K562 (cell line): ENCODE data around the gene HACE1. TPM values are rescaled to one million over a fixed set of nuclear protein-coding genes. Genes with fewer than 3 reads are reported as not detected.
"Not testable (repeated sequence)": the region's sequence is repeated elsewhere in the genome, so short reads cannot be mapped to it uniquely, and the experiment has no call there.

Experiments used
- ATAC-seq: fragments of 200-7000 bp; cut with Tn5 transposase; 3 replicates; pipeline ENCODE4 v1.9.1; 2020; ENCODE audit warnings: moderate library complexity
- BruUV-seq: library from RNA; stranded (reverse); fragments of 400-500 nt; replicated peaks from 2 replicates; lab custom pipeline; 2021; lab: Mats Ljungman, UMichigan
- CTCF ChIA-PET: fragments of 300-600 bp; formaldehyde crosslinking; extraction: SDS; loops from one replicate; lab custom pipeline; 2021; ENCODE audit warnings: low intra/inter-chr PET ratio; lab: Yijun Ruan, JAX
- POLR2A ChIA-PET: fragments of 300-600, 350-650 bp; sonication (Branson Sonifier 250); formaldehyde crosslinking; extraction: SDS; loops from one replicate; lab custom pipeline; 2021; ENCODE audit warnings: antibody characterized with exemption, inconsistent platforms; lab: Yijun Ruan, JAX
- DNase-seq, 4 experiments: peaks; one replicate each; pipeline versions ENCODE4 v3.0.0 to v3.0.0-alpha.2; 2011 to 2018; ENCODE audit warnings: low spot score in 3 of 4, mixed read lengths in 3 of 4; ENCODE audit errors: extremely low read depth in 1 of 4
- FAIRE-seq: peaks from 2 replicates; lab custom pipeline; 2011; peaks lifted over from hg19 to GRCh38; lab: Jason Lieb, UNC
- H2AFZ ChIP-seq: 2 replicates; pipeline ENCODE4 v1.6.0; 2011; ENCODE audit warnings: low read depth, low read length, control low read depth, inconsistent platforms
- H3K27ac ChIP-seq: fragments of 200-600 bp; 3 replicates; pipeline ENCODE4 v1.8.0; 2011; ENCODE audit warnings: low read depth, mild to moderate bottlenecking, control low read depth, inconsistent platforms, low read length, moderate library complexity, mixed read lengths; ENCODE audit errors: extremely low read depth
- H3K27me3 ChIP-seq, 2 experiments: fragments of 300-600 bp in 1 of 2; 2 replicates in 1 of 2; 3 replicates in 1 of 2; pipeline versions ENCODE4 v1.6.0 to v1.8.0; 2011; ENCODE audit warnings: inconsistent platforms in 2 of 2, low read length in 2 of 2, mild to moderate bottlenecking in 1 of 2, mixed read lengths in 1 of 2, moderate library complexity in 1 of 2; ENCODE audit not compliant: control insufficient read depth in 2 of 2, insufficient read depth in 2 of 2
- H3K36me3 ChIP-seq: fragments of 300-600 bp; 3 replicates; pipeline ENCODE4 v1.8.0; 2011; ENCODE audit warnings: mild to moderate bottlenecking, low read length, inconsistent platforms; ENCODE audit not compliant: control insufficient read depth, insufficient read depth
- H3K4me1 ChIP-seq, 2 experiments: fragments of 200-600 bp in 1 of 2; replicated peaks in 1 of 2; 2 replicates in 1 of 2; 3 replicates in 1 of 2; pipeline versions ENCODE4 v1.5.1 to v1.8.0; 2011; ENCODE audit warnings: inconsistent platforms in 2 of 2, low read length in 2 of 2, mild to moderate bottlenecking in 1 of 2, mixed read lengths in 1 of 2, moderate library complexity in 1 of 2; ENCODE audit not compliant: control insufficient read depth in 2 of 2, insufficient read depth in 2 of 2
- H3K4me2 ChIP-seq: 2 replicates; pipeline ENCODE4 v1.6.1; 2011; ENCODE audit warnings: low read length, control low read depth, inconsistent platforms, mixed read lengths; ENCODE audit not compliant: insufficient read depth
- H3K4me3 ChIP-seq: fragments of 200-600 bp; sonication (generic), shearing (Covaris generic); 2 replicates; pipeline ENCODE4 v1.5.1; 2016; ENCODE audit warnings: control low read depth, inconsistent platforms
- H3K79me2 ChIP-seq: fragments of 200-600 bp; 3 replicates; pipeline ENCODE4 v1.8.0; 2011; ENCODE audit warnings: low read length, inconsistent platforms; ENCODE audit not compliant: control insufficient read depth, insufficient read depth
- H3K9ac ChIP-seq, 2 experiments: 2 replicates each; pipeline versions ENCODE4 v1.6.0 to v1.6.1; 2011; ENCODE audit warnings: low read depth in 2 of 2, low read length in 2 of 2, control low read depth in 1 of 2, inconsistent platforms in 1 of 2, mild to moderate bottlenecking in 1 of 2, mixed read lengths in 1 of 2; ENCODE audit not compliant: insufficient read depth in 1 of 2
- H3K9me1 ChIP-seq: one replicate; pipeline ENCODE4 v1.6.0; 2011; ENCODE audit warnings: inconsistent platforms, mild to moderate bottlenecking, low read length, moderate library complexity; ENCODE audit not compliant: control insufficient read depth, insufficient read depth
- H3K9me3 ChIP-seq: replicated peaks from 2 replicates; pipeline ENCODE4 v1.5.1; 2011; ENCODE audit warnings: low read depth, low read length, inconsistent platforms; ENCODE audit not compliant: control insufficient read depth, insufficient read depth
- H4K20me1 ChIP-seq: replicated peaks from 2 replicates; pipeline ENCODE4 v1.6.1; 2011; ENCODE audit warnings: low read length, inconsistent platforms, mixed read lengths; ENCODE audit not compliant: control insufficient read depth, insufficient read depth
- ATF7 ChIP-seq: fragments of 450-650 bp; IDR thresholded peaks from 2 replicates; pipeline ENCODE4 v1.7.1; 2014; ENCODE audit warnings: mild to moderate bottlenecking, moderate library complexity
- GTF3C2 ChIP-seq: IDR thresholded peaks from 3 replicates; pipeline ENCODE4 v1.6.1; 2011; ENCODE audit warnings: borderline replicate concordance, mild to moderate bottlenecking, moderate library complexity; ENCODE audit not compliant: insufficient read length; ENCODE audit errors: extremely low read depth
- HDAC8 ChIP-seq: fragments of 450-650 bp; IDR thresholded peaks from 2 replicates; pipeline ENCODE4 v1.6.1; 2016; ENCODE audit warnings: mild to moderate bottlenecking, missing genetic modification characterization, moderate library complexity, missing compliant biosample characterization
- LARP7 ChIP-seq: fragments of 450-650 bp; IDR thresholded peaks from 2 replicates; pipeline ENCODE4 v1.6.1; 2016
- MTA3 ChIP-seq: fragments of 450-650 bp; formaldehyde crosslinking; IDR thresholded peaks from 2 replicates; pipeline ENCODE4 v1.6.1; 2017; ENCODE audit warnings: mild to moderate bottlenecking, borderline replicate concordance
- ZNF146 ChIP-seq: IDR thresholded peaks from one replicate; pipeline ENCODE4 v1.6.1; 2018; ENCODE audit warnings: missing compliant biosample characterization; ENCODE audit not compliant: unreplicated experiment
- ZNF174 ChIP-seq: fragments of 250-450 bp; sonication (Bioruptor Pico); IDR thresholded peaks from 2 replicates; pipeline ENCODE4 v1.4.0; 2020; ENCODE audit warnings: mild to moderate bottlenecking
- ZNF280B ChIP-seq: fragments of 250-450 bp; sonication (Bioruptor Pico); IDR thresholded peaks from 2 replicates; pipeline ENCODE4 v1.5.1; 2021; ENCODE audit warnings: mild to moderate bottlenecking
- ZNF398 ChIP-seq: fragments of 250-450 bp; sonication (Bioruptor Pico); IDR thresholded peaks from 2 replicates; pipeline ENCODE4 v1.8.0; 2021; ENCODE audit warnings: moderate library complexity, mild to moderate bottlenecking, inconsistent platforms
- WGBS: fragments of 100-300 bp; shearing (Covaris generic); methylation state at CpG from one replicate; pipeline ENCODE4 v1.1.6; 2016; ENCODE audit warnings: low coverage, mixed read lengths; ENCODE audit not compliant: insufficient coverage; ENCODE audit errors: missing lambda C conversion rate; 5-methylcytosine and 5-hydroxymethylcytosine counted together
- in situ Hi-C: fragments of 300-500 bp; cut with MboI; formaldehyde crosslinking; loops from 4 replicates; pipeline ENCODE4 v1.15.0; 2018; ENCODE audit warnings: inconsistent platforms, mixed read lengths
- intact Hi-C: fragments of 100-400 bp; cut with micrococcal nuclease; formaldehyde crosslinking; loops from 2 replicates; pipeline ENCODE4 v1.14.2; 2022
- polyA plus RNA-seq, 8 experiments: library from polyadenylated mRNA; depleted of rRNA in 4 of 8; stranded (reverse) in 5 of 8; unstranded in 3 of 8; fragments of >200 nt; fragmentation: Nextera tagmentation in 2 of 8; fragmentation: Illumina TruSeq in 1 of 8; extraction: Ambion mirVana in 2 of 8; extraction: Trizol in 1 of 8; gene quantifications; 2 replicates each; pipeline versions ENCODE4 v1.2.1 to v1.2.3, GENCODE V29; 2011 to 2014; ENCODE audit warnings: inconsistent platforms in 1 of 8, missing spikeins in 1 of 8
- total RNA-seq, 7 experiments: library from RNA; depleted of rRNA in 6 of 7; stranded (reverse); fragments of >200 nt in 6 of 7; fragmentation: Illumina TruSeq in 2 of 7; extraction: Trizol in 2 of 7; gene quantifications; 2 replicates each; pipeline versions ENCODE4 v1.2.1 to v1.2.3, GENCODE V29; 2011 to 2021; ENCODE audit warnings: low replicate concordance in 1 of 7

Gene HACE1
- total and polyA plus RNA-seq, 9 of the 15 experiments (the other 6 are each of a cell fraction or from before 2014, with no cell fraction given) = 3.6 to 19.9 (median 9.1) TPM

GRCh38 chr6:104805335-104805734 lies 54.4 kb downstream of the HACE1 start:
- H3K27me3 ChIP-seq, H3K4me2 ChIP-seq, CTCF ChIA-PET, H3K36me3 ChIP-seq, BruUV-seq, in situ Hi-C loops, H3K9me3 ChIP-seq, H3K27ac ChIP-seq, ATAC-seq, H3K4me3 ChIP-seq, DNase-seq, FAIRE-seq, H4K20me1 ChIP-seq, H3K4me1 ChIP-seq, H3K9me1 ChIP-seq, POLR2A ChIA-PET, intact Hi-C loops, H3K9ac ChIP-seq, H3K79me2 ChIP-seq, H2AFZ ChIP-seq: not testable (repeated sequence)
- 97% methylated on average over 4 of the region's 4 CpGs for WGBS
- peak; percentile 79 for TF ChIP-seq ZNF146 (CRISPR knock-in tag)

- H3K36me3 ChIP-seq = no peaks in the 10 kb centered on the region
- no peak overlapping the region for H3K27ac ChIP-seq
- in situ Hi-C loops = no loop called here
- DNase-seq (no peak), FAIRE-seq (no peak), ATAC-seq (no peak)
- no peaks in the 10 kb centered on the region for H3K9me1 ChIP-seq
- H3K9ac ChIP-seq = no peak overlapping the region
- ChIA-PET CTCF (no interaction called here), POLR2A (no interaction called here)
- no peaks in the 10 kb centered on the region; a peak in 1 of 5 replicates for H3K4me1 ChIP-seq
- WGBS = 52% methylated on average over 3 of the region's 3 CpGs
- no peaks in the 10 kb centered on the region for H4K20me1 ChIP-seq
- TF ChIP-seq MTA3 (no peak), LARP7 (no peak), ZNF398 (CRISPR knock-in tag) (no peak), ATF7 (no peak), GTF3C2 (no peak), ZNF174 (CRISPR knock-in tag) (no peak), HDAC8 (tag) (no peak), ZNF280B (no peak)
- no peaks in the 10 kb centered on the region for H3K27me3 ChIP-seq
- H3K4me3 ChIP-seq = no peak overlapping the region
- no peaks in the 10 kb centered on the region for H3K79me2 ChIP-seq
- no peak overlapping the region for H2AFZ ChIP-seq
- no TSS peak for BruUV-seq
- no peak overlapping the region for H3K4me2 ChIP-seq
- no peaks in the 10 kb centered on the region for H3K9me3 ChIP-seq
- intact Hi-C loops = loop anchor here (10.0 kb wide), 1 partner anchor 136 kb away; no protein-coding TSS in a partner anchor
Measured at GRCh38 chr6:104799134-104799657, 60.5 kb downstream of the HACE1 start.
